ENCODE measurements around the gene SMYD3.

DNA sequence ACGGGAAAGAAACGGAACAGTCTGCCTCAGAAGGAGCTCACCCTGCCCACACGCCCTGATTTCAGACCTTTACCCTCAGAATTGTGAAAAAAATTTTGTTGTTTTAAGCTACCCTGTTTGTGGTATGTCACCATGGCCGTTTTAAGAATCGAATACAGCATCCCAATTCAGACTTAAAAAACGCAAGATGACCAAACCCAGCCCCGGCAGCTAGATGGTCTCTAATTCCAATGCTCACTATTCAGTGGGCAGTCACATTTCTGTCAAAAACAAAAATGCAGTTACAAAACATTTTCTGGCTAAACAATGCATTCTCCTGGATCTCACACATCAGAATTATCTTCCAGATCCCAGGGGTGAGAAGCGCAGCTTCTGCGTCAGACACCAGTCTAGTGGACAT, 527.5 kb downstream of the SMYD3 start:
- TF ChIP-seq, protein P1, sequence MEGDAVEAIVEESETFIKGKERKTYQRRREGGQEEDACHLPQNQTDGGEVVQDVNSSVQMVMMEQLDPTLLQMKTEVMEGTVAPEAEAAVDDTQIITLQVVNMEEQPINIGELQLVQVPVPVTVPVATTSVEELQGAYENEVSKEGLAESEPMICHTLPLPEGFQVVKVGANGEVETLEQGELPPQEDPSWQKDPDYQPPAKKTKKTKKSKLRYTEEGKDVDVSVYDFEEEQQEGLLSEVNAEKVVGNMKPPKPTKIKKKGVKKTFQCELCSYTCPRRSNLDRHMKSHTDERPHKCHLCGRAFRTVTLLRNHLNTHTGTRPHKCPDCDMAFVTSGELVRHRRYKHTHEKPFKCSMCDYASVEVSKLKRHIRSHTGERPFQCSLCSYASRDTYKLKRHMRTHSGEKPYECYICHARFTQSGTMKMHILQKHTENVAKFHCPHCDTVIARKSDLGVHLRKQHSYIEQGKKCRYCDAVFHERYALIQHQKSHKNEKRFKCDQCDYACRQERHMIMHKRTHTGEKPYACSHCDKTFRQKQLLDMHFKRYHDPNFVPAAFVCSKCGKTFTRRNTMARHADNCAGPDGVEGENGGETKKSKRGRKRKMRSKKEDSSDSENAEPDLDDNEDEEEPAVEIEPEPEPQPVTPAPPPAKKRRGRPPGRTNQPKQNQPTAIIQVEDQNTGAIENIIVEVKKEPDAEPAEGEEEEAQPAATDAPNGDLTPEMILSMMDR (IDR thresholded peaks at IDR 0.05) = no peak
- TF ChIP-seq POLR2A (IDR thresholded peaks at IDR 0.05) = no peak
